ENCODE measurements around the gene KIF1B. TPM values are rescaled to one million over a fixed set of nuclear protein-coding genes. Genes with fewer than 3 reads are reported as not detected.

KIF1B gene
- total RNA-seq, 1 experiment from 2014 or later: 70.1 TPM

DNA sequence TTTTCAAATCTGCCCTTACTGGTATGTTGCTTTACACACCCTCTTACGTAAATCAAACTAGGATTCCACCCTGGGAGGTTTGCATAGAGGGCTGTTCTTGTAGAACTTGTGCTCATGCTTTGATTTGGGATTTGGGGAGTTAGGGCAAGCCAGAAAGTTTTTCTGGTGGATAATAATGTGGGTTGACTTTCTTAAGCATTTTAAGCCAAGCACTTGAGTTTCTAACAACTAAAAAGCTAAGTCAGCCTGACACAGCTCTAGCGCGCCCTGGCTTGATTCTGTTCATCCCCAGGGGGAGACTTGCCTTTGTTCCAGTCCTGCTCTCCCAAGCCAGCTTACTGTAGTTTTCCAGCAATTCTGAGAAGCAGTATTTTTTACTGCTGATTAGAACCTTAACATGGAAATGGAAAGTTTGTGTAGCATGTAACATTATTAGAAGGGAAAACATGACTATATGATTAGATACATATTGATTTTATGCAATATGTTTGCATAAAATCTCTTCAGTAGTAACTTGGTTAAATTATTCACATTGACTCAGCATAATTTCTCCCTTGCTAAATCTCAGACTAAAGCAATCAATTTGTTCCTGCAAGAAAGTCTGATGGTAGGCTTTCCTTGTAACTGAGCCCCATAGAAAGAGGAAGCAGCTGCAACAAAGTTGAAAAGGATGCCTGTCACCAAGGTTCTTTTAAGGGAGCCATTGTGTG is 177.5 kb downstream of the KIF1B start:
- POLR2A ChIA-PET: interaction anchor here (0.5 to 0.9 kb wide), 3 partner anchors 195 to 686 kb away, joined by 3 to 8 read pairs (median 4); no protein-coding TSS in a partner anchor
- Mint-ChIP-seq H3K4me3 (no peak overlapping the region), H3K4me1 (peaks cover 10% of the 10 kb centered on the region), H3K36me3 (peaks cover 11% of the 10 kb centered on the region), H3K9me3 (no peaks in the 10 kb centered on the region), H3K27me3 (ENCODE audit: low read depth) (no peaks in the 10 kb centered on the region), H3K27ac (peak overlapping the region; percentile 84)
- ATAC-seq (peak; percentile 65), DNase-seq (ENCODE audit: low spot score) (no peak)
- CTCF ChIA-PET: interaction anchor here (0.6 to 1.8 kb wide), 8 partner anchors 10 to 693 kb away, joined by 3 to 8 read pairs (median 4); partner anchors contain the start of gene PGD
- TF ChIP-seq ZNF219 (CRISPR knock-in tag; IDR thresholded peaks at IDR 0.05; ENCODE audit: borderline replicate concordance) (no peak), RORB (CRISPR knock-in tag; IDR thresholded peaks at IDR 0.05) (no peak), PRRX2 (CRISPR knock-in tag; IDR thresholded peaks at IDR 0.05) (no peak), NFE2L1 (CRISPR knock-in tag; IDR thresholded peaks at IDR 0.05) (no peak), GABPB1 (CRISPR knock-in tag; IDR thresholded peaks at IDR 0.05) (no peak), MXD4 (CRISPR knock-in tag; IDR thresholded peaks at IDR 0.05; ENCODE audit: borderline replicate concordance) (no peak), CBFB (CRISPR knock-in tag; IDR thresholded peaks at IDR 0.05; ENCODE audit: low read depth) (no peak)
- TF ChIP-seq, protein P1, sequence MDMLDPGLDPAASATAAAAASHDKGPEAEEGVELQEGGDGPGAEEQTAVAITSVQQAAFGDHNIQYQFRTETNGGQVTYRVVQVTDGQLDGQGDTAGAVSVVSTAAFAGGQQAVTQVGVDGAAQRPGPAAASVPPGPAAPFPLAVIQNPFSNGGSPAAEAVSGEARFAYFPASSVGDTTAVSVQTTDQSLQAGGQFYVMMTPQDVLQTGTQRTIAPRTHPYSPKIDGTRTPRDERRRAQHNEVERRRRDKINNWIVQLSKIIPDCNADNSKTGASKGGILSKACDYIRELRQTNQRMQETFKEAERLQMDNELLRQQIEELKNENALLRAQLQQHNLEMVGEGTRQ (CRISPR knock-in tag; IDR thresholded peaks at IDR 0.05): no peak
- TF ChIP-seq, protein P2, sequence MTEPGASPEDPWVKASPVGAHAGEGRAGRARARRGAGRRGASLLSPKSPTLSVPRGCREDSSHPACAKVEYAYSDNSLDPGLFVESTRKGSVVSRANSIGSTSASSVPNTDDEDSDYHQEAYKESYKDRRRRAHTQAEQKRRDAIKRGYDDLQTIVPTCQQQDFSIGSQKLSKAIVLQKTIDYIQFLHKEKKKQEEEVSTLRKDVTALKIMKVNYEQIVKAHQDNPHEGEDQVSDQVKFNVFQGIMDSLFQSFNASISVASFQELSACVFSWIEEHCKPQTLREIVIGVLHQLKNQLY (CRISPR knock-in tag; IDR thresholded peaks at IDR 0.05): no peak
- TF ChIP-seq, protein P3, sequence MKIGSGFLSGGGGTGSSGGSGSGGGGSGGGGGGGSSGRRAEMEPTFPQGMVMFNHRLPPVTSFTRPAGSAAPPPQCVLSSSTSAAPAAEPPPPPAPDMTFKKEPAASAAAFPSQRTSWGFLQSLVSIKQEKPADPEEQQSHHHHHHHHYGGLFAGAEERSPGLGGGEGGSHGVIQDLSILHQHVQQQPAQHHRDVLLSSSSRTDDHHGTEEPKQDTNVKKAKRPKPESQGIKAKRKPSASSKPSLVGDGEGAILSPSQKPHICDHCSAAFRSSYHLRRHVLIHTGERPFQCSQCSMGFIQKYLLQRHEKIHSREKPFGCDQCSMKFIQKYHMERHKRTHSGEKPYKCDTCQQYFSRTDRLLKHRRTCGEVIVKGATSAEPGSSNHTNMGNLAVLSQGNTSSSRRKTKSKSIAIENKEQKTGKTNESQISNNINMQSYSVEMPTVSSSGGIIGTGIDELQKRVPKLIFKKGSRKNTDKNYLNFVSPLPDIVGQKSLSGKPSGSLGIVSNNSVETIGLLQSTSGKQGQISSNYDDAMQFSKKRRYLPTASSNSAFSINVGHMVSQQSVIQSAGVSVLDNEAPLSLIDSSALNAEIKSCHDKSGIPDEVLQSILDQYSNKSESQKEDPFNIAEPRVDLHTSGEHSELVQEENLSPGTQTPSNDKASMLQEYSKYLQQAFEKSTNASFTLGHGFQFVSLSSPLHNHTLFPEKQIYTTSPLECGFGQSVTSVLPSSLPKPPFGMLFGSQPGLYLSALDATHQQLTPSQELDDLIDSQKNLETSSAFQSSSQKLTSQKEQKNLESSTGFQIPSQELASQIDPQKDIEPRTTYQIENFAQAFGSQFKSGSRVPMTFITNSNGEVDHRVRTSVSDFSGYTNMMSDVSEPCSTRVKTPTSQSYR (CRISPR knock-in tag; IDR thresholded peaks at IDR 0.05): no peak
- TF ChIP-seq, protein P4, sequence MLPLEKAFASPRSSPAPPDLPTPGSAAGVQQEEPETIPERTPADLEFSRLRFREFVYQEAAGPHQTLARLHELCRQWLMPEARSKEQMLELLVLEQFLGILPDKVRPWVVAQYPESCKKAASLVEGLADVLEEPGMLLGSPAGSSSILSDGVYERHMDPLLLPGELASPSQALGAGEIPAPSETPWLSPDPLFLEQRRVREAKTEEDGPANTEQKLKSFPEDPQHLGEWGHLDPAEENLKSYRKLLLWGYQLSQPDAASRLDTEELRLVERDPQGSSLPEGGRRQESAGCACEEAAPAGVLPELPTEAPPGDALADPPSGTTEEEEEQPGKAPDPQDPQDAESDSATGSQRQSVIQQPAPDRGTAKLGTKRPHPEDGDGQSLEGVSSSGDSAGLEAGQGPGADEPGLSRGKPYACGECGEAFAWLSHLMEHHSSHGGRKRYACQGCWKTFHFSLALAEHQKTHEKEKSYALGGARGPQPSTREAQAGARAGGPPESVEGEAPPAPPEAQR (CRISPR knock-in tag; IDR thresholded peaks at IDR 0.05): no peak

DNA sequence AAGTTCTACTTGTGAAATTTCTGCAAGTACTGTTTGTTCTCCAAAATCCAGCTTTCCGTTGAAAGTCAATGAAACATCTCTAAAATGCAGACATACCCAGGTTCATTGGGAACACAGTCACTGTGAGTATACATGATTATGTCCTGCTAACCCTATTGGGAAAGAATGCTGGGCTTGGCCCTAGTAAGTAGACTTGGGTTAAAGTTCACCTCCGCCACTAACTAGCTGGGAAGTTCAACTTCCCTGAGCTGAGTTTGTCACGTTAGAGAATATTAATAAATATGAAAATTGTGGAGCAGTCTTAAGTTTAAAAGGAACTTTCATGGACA is 178.0 kb downstream of the KIF1B start:
- ChIA-PET POLR2A (interaction anchor here (0.9 kb wide), 1 partner anchor 668 kb away, joined by 3 read pairs; no protein-coding TSS in a partner anchor), CTCF (interaction anchor here (0.7 to 1.8 kb wide), 4 partner anchors 11 to 50 kb away, joined by 4 to 8 read pairs (median 6); partner anchors contain the start of gene PGD)
- ATAC-seq (no peak), DNase-seq (ENCODE audit: low spot score) (no peak)
- H3K27me3 Mint-ChIP-seq (ENCODE audit: low read depth): no peaks in the 10 kb centered on the region
- peaks cover 10% of the 10 kb centered on the region for H3K4me1 Mint-ChIP-seq
- no peak overlapping the region for H3K4me3 Mint-ChIP-seq
- no peaks in the 10 kb centered on the region for H3K9me3 Mint-ChIP-seq
- 0 out of 2 replicates have a peak overlapping the region, but pooled peaks have one; percentile 63 for H3K27ac Mint-ChIP-seq
- H3K36me3 Mint-ChIP-seq: peaks cover 8% of the 10 kb centered on the region
- TF ChIP-seq ZNF232 (CRISPR knock-in tag; IDR thresholded peaks at IDR 0.05) (no peak), SOX15 (CRISPR knock-in tag; IDR thresholded peaks at IDR 0.05) (no peak), CREM (CRISPR knock-in tag; IDR thresholded peaks at IDR 0.05) (no peak), MXD4 (CRISPR knock-in tag; IDR thresholded peaks at IDR 0.05; ENCODE audit: borderline replicate concordance) (no peak), NFE2L1 (CRISPR knock-in tag; IDR thresholded peaks at IDR 0.05) (no peak)
- TF ChIP-seq, protein P5, sequence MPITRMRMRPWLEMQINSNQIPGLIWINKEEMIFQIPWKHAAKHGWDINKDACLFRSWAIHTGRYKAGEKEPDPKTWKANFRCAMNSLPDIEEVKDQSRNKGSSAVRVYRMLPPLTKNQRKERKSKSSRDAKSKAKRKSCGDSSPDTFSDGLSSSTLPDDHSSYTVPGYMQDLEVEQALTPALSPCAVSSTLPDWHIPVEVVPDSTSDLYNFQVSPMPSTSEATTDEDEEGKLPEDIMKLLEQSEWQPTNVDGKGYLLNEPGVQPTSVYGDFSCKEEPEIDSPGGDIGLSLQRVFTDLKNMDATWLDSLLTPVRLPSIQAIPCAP (CRISPR knock-in tag; IDR thresholded peaks at IDR 0.05): no peak
- TF ChIP-seq, protein P1 (CRISPR knock-in tag; IDR thresholded peaks at IDR 0.05): no peak
- TF ChIP-seq, protein P6, sequence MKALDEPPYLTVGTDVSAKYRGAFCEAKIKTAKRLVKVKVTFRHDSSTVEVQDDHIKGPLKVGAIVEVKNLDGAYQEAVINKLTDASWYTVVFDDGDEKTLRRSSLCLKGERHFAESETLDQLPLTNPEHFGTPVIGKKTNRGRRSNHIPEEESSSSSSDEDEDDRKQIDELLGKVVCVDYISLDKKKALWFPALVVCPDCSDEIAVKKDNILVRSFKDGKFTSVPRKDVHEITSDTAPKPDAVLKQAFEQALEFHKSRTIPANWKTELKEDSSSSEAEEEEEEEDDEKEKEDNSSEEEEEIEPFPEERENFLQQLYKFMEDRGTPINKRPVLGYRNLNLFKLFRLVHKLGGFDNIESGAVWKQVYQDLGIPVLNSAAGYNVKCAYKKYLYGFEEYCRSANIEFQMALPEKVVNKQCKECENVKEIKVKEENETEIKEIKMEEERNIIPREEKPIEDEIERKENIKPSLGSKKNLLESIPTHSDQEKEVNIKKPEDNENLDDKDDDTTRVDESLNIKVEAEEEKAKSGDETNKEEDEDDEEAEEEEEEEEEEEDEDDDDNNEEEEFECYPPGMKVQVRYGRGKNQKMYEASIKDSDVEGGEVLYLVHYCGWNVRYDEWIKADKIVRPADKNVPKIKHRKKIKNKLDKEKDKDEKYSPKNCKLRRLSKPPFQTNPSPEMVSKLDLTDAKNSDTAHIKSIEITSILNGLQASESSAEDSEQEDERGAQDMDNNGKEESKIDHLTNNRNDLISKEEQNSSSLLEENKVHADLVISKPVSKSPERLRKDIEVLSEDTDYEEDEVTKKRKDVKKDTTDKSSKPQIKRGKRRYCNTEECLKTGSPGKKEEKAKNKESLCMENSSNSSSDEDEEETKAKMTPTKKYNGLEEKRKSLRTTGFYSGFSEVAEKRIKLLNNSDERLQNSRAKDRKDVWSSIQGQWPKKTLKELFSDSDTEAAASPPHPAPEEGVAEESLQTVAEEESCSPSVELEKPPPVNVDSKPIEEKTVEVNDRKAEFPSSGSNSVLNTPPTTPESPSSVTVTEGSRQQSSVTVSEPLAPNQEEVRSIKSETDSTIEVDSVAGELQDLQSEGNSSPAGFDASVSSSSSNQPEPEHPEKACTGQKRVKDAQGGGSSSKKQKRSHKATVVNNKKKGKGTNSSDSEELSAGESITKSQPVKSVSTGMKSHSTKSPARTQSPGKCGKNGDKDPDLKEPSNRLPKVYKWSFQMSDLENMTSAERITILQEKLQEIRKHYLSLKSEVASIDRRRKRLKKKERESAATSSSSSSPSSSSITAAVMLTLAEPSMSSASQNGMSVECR (CRISPR knock-in tag; IDR thresholded peaks at IDR 0.05; ENCODE audit: borderline replicate concordance): no peak
- TF ChIP-seq, protein P7, sequence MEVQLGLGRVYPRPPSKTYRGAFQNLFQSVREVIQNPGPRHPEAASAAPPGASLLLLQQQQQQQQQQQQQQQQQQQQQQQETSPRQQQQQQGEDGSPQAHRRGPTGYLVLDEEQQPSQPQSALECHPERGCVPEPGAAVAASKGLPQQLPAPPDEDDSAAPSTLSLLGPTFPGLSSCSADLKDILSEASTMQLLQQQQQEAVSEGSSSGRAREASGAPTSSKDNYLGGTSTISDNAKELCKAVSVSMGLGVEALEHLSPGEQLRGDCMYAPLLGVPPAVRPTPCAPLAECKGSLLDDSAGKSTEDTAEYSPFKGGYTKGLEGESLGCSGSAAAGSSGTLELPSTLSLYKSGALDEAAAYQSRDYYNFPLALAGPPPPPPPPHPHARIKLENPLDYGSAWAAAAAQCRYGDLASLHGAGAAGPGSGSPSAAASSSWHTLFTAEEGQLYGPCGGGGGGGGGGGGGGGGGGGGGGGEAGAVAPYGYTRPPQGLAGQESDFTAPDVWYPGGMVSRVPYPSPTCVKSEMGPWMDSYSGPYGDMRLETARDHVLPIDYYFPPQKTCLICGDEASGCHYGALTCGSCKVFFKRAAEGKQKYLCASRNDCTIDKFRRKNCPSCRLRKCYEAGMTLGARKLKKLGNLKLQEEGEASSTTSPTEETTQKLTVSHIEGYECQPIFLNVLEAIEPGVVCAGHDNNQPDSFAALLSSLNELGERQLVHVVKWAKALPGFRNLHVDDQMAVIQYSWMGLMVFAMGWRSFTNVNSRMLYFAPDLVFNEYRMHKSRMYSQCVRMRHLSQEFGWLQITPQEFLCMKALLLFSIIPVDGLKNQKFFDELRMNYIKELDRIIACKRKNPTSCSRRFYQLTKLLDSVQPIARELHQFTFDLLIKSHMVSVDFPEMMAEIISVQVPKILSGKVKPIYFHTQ (CRISPR knock-in tag; IDR thresholded peaks at IDR 0.05): no peak
